ENCODE measurements around the gene TUBB4B.

TUBB4B gene

DNA sequence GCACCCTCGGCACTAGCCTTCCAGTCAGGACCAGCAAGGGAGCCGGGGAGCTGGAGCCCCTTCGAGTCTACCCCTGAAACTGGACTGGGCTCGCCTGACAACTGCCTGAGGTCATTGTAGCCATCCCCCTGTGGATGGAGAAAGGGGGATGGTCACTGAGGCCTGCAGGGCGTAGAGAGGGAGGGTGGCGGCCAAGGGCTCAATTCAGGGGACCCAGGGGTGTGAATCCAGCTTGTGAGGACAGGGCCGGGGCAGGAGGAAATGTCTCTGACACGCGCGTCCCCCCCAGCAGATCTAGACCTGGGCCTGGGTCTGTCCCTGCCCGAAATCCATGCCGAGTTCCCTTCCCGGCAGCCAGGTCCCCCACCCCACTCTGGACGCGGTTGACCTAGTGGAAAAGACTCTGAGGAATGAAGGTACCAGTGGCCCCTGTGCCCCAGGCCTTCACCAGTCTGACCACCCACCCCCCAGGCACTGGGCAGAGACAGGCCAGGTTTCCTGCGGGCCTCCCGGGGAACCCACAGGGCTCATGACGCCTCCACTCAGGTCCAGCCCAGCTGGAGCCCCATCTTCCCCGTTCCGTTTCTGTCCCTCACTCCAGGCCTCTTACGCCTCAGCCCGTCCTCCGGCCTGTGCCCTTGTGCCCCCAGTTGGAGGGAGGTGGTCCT is 9.6 kb upstream of the TUBB4B start:
- CTCF ChIA-PET: no interaction called here
- POLR2A ChIA-PET: interaction anchor here (0.8 kb wide), 1 partner anchor 23 kb away, joined by 3 read pairs; no protein-coding TSS in a partner anchor
- Histone ChIP-seq H3K27ac (ENCODE audit: extremely low read depth, low read depth, low read length) (no peak overlapping the region), H3K9me3 (ENCODE audit: control insufficient read depth, insufficient read depth, low read depth, low read length) (no peaks in the 10 kb centered on the region), H3K4me3 (ENCODE audit: low read depth, low read length) (no peak overlapping the region), H3K36me3 (ENCODE audit: control insufficient read depth in 2 of 2, insufficient read depth in 1 of 2, low read length in 2 of 2) (no peaks in the 10 kb centered on the region), H3K4me1 (ENCODE audit: control insufficient read depth, insufficient read depth, low read length) (no peaks in the 10 kb centered on the region)
- TF ChIP-seq ZNF341 (tag by site-specific recombination; IDR thresholded peaks at IDR 0.05; ENCODE audit: low read depth) (0 out of 2 replicates have a peak, but pooled peaks have one; percentile 12), BCL11B (tag by site-specific recombination; IDR thresholded peaks at IDR 0.05; ENCODE audit: low read depth) (peak; percentile 18; the same call in 1 of the 2 replicates), GLIS2 (tag by site-specific recombination; IDR thresholded peaks at IDR 0.05) (0 out of 2 replicates have a peak, but pooled peaks have one; percentile 12), ZNF423 (tag by site-specific recombination; IDR thresholded peaks at IDR 0.05) (no peak), ZNF214 (tag by site-specific recombination; IDR thresholded peaks at IDR 0.05; ENCODE audit: borderline replicate concordance) (no peak)
- TF ChIP-seq, protein P1, sequence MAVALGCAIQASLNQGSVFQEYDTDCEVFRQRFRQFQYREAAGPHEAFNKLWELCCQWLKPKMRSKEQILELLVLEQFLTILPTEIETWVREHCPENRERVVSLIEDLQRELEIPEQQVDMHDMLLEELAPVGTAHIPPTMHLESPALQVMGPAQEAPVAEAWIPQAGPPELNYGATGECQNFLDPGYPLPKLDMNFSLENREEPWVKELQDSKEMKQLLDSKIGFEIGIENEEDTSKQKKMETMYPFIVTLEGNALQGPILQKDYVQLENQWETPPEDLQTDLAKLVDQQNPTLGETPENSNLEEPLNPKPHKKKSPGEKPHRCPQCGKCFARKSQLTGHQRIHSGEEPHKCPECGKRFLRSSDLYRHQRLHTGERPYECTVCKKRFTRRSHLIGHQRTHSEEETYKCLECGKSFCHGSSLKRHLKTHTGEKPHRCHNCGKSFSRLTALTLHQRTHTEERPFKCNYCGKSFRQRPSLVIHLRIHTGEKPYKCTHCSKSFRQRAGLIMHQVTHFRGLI (tag by site-specific recombination; IDR thresholded peaks at IDR 0.05): no peak

DNA sequence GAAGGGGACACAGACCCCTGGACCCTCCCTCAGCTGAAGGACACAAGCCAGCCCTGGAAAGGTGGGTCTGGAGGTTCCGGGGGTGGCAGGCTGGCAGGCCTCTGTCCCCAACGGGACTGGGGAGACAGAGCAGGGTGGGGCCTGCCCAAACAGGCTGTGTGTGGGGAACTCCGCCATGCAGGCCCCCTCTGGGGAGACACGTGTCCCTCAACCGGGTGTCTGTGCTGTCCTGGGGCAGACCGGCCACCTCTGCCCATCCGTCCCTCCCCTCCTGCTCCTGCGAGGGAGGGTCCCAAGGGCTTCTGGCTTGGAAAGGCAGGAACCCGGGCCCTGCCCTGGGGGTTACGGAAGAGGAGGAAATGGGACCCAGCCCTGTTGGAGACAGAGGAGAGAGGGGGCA is 9.0 kb upstream of the TUBB4B start:
- H3K36me3 ChIP-seq (ENCODE audit: control insufficient read depth in 2 of 2, insufficient read depth in 1 of 2, low read length in 2 of 2): no peaks in the 10 kb centered on the region
- no peak overlapping the region for H3K4me3 ChIP-seq (ENCODE audit: low read depth, low read length)
- POLR2A ChIA-PET: interaction anchor here (0.6 kb wide), 2 partner anchors 13 to 107 kb away, joined by 3 to 6 read pairs; no protein-coding TSS in a partner anchor
- H3K27ac ChIP-seq (ENCODE audit: extremely low read depth, low read depth, low read length): no peak overlapping the region
- CTCF ChIA-PET: no interaction called here
- TF ChIP-seq, protein P2, sequence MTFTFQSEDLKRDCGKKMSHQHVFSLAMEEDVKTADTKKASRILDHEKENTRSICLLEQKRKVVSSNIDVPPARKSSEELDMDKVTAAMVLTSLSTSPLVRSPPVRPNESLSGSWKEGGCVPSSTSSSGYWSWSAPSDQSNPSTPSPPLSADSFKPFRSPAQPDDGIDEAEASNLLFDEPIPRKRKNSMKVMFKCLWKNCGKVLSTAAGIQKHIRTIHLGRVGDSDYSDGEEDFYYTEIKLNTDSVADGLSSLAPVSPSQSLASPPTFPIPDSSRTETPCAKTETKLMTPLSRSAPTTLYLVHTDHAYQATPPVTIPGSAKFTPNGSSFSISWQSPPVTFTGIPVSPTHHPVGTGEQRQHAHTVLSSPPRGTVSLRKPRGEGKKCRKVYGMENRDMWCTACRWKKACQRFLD (tag by site-specific recombination; IDR thresholded peaks at IDR 0.05): no peak
- TF ChIP-seq GLIS2 (tag by site-specific recombination; IDR thresholded peaks at IDR 0.05) (0 out of 2 replicates have a peak, but pooled peaks have one; percentile 9), ZNF324 (tag by site-specific recombination; IDR thresholded peaks at IDR 0.05) (no peak)
- no peaks in the 10 kb centered on the region for H3K9me3 ChIP-seq (ENCODE audit: control insufficient read depth, insufficient read depth, low read depth, low read length)
- H3K4me1 ChIP-seq (ENCODE audit: control insufficient read depth, insufficient read depth, low read length): no peaks in the 10 kb centered on the region; the same call in 1 of the 2 replicates

DNA sequence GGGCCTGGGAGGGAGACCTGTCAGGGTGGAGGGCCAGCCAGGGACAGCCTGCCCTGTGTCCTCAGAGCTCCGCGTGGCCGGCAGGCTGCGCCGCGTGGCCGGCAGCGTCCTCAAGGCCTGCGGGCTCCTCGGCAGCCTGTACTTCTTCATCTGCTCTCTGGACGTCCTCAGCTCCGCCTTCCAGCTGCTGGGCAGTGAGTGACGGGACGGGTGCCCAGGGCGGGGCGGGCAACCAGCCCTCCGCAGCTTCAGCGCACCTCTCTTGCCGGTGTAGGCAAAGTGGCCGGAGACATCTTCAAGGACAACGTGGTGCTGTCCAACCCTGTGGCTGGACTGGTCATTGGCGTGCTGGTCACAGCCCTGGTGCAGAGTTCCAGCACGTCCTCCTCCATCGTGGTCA is 8.6 kb upstream of the TUBB4B start:
- H3K9me3 ChIP-seq (ENCODE audit: control insufficient read depth, insufficient read depth, low read depth, low read length): no peaks in the 10 kb centered on the region
- POLR2A ChIA-PET: interaction anchor here (0.6 kb wide), 2 partner anchors 13 to 107 kb away, joined by 3 to 6 read pairs; no protein-coding TSS in a partner anchor
- TF ChIP-seq BCL11B (tag by site-specific recombination; IDR thresholded peaks at IDR 0.05; ENCODE audit: low read depth) (0 out of 2 replicates have a peak, but pooled peaks have one; percentile 14), ZNF514 (tag by site-specific recombination; IDR thresholded peaks at IDR 0.05) (no peak), ZEB2 (tag by site-specific recombination; IDR thresholded peaks at IDR 0.05) (no peak)
- CTCF ChIA-PET: no interaction called here
- H3K4me3 ChIP-seq (ENCODE audit: low read depth, low read length): no peak overlapping the region
- H3K4me1 ChIP-seq (ENCODE audit: control insufficient read depth, insufficient read depth, low read length): peaks cover 3% of the 10 kb centered on the region; the same call in 1 of the 2 replicates
- no peaks in the 10 kb centered on the region for H3K36me3 ChIP-seq (ENCODE audit: control insufficient read depth in 2 of 2, insufficient read depth in 1 of 2, low read length in 2 of 2)
- no peak overlapping the region for H3K27ac ChIP-seq (ENCODE audit: extremely low read depth, low read depth, low read length)

DNA sequence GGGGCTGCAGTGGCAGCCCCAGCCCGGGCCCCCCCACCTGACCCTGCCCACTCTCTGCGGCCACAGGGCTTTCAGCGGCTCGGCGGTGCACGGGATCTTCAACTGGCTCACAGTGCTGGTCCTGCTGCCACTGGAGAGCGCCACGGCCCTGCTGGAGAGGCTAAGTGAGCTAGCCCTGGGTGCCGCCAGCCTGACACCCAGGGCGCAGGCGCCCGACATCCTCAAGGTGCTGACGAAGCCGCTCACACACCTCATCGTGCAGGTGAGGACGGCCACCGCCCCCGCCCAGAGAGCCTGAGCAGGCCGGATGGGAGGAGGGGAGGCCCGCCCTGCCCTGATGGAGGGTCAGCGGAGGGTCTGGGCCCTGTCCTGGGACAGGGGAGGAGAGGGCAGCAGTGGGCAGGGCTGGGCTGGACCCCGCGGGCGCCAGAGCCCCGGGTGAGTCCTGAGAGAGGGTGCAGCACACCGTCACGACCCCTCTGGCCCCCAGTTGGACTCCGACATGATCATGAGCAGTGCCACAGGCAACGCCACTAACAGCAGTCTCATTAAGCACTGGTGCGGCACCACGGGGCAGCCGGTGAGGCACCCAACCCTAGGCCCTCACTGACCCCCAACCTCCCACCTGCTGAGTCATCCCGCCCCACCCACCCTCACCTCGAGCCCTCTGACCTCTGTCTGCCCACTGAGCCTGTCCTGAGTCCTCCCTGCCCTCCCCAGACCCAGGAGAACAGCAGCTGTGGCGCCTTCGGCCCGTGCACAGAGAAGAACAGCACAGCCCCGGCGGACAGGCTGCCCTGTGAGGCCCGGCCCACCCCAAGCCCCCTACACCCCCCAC is 7.7 kb upstream of the TUBB4B start:
- Histone ChIP-seq H3K36me3 (ENCODE audit: control insufficient read depth in 2 of 2, insufficient read depth in 1 of 2, low read length in 2 of 2) (peaks cover 0 to under 1% of the 10 kb centered on the region in 2 experiments; a peak in 1 of 3 replicates), H3K9me3 (ENCODE audit: control insufficient read depth, insufficient read depth, low read depth, low read length) (no peaks in the 10 kb centered on the region), H3K4me1 (ENCODE audit: control insufficient read depth, insufficient read depth, low read length) (peaks cover 3% of the 10 kb centered on the region; the same call in 1 of the 2 replicates), H3K4me3 (ENCODE audit: low read depth, low read length) (no peak overlapping the region), H3K27ac (ENCODE audit: extremely low read depth, low read depth, low read length) (no peak overlapping the region)
- ChIA-PET POLR2A (interaction anchor here (0.8 kb wide), 1 partner anchor 10 kb away, joined by 3 read pairs; no protein-coding TSS in a partner anchor), CTCF (interaction anchor here (0.6 to 1.2 kb wide), 4 partner anchors 18 to 35 kb away, joined by 3 to 4 read pairs (median 3); partner anchors contain the start of genes STPG3 and TPRN)
- no peak for TF ChIP-seq ZNF621 (tag by site-specific recombination; IDR thresholded peaks at IDR 0.05)
- no peak for TF ChIP-seq ZNF521 (tag by site-specific recombination; IDR thresholded peaks at IDR 0.05)
- TF ChIP-seq ZNF623 (tag by site-specific recombination; IDR thresholded peaks at IDR 0.05): no peak
- TF ChIP-seq, protein P3, sequence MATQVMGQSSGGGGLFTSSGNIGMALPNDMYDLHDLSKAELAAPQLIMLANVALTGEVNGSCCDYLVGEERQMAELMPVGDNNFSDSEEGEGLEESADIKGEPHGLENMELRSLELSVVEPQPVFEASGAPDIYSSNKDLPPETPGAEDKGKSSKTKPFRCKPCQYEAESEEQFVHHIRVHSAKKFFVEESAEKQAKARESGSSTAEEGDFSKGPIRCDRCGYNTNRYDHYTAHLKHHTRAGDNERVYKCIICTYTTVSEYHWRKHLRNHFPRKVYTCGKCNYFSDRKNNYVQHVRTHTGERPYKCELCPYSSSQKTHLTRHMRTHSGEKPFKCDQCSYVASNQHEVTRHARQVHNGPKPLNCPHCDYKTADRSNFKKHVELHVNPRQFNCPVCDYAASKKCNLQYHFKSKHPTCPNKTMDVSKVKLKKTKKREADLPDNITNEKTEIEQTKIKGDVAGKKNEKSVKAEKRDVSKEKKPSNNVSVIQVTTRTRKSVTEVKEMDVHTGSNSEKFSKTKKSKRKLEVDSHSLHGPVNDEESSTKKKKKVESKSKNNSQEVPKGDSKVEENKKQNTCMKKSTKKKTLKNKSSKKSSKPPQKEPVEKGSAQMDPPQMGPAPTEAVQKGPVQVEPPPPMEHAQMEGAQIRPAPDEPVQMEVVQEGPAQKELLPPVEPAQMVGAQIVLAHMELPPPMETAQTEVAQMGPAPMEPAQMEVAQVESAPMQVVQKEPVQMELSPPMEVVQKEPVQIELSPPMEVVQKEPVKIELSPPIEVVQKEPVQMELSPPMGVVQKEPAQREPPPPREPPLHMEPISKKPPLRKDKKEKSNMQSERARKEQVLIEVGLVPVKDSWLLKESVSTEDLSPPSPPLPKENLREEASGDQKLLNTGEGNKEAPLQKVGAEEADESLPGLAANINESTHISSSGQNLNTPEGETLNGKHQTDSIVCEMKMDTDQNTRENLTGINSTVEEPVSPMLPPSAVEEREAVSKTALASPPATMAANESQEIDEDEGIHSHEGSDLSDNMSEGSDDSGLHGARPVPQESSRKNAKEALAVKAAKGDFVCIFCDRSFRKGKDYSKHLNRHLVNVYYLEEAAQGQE (tag by site-specific recombination; IDR thresholded peaks at IDR 0.05): no peak
- TF ChIP-seq BCL11B (tag by site-specific recombination; IDR thresholded peaks at IDR 0.05; ENCODE audit: low read depth): peak; percentile 68; the same call in 1 of the 2 replicates
- TF ChIP-seq ZNF16 (tag by site-specific recombination; IDR thresholded peaks at IDR 0.05; ENCODE audit: low read depth): no peak
- TF ChIP-seq OVOL3 (tag by site-specific recombination; IDR thresholded peaks at IDR 0.05): no peak
- TF ChIP-seq, protein P4, sequence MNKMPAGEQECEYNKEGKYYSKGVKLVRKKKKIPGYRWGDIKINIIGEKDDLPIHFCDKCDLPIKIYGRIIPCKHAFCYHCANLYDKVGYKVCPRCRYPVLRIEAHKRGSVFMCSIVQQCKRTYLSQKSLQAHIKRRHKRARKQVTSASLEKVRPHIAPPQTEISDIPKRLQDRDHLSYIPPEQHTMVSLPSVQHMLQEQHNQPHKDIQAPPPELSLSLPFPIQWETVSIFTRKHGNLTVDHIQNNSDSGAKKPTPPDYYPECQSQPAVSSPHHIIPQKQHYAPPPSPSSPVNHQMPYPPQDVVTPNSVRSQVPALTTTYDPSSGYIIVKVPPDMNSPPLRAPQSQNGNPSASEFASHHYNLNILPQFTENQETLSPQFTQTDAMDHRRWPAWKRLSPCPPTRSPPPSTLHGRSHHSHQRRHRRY (tag by site-specific recombination; IDR thresholded peaks at IDR 0.05): no peak

Measured in HEK293 (cell line).